Islet of Langerhans (tissue), 1 donor: ENCODE data around the gene PI4KB.
A peak's percentile ranks its signal among the peaks of the same experiment; 100 is the strongest.
"Not testable (repeated sequence)": the region's sequence is repeated elsewhere in the genome, so short reads cannot be mapped to it uniquely, and the experiment has no call there.

Experiments used
- FAIRE-seq: peaks from one replicate; lab custom pipeline; 2011; peaks lifted over from hg19 to GRCh38; lab: Jason Lieb, UNC

PI4KB gene

DNA sequence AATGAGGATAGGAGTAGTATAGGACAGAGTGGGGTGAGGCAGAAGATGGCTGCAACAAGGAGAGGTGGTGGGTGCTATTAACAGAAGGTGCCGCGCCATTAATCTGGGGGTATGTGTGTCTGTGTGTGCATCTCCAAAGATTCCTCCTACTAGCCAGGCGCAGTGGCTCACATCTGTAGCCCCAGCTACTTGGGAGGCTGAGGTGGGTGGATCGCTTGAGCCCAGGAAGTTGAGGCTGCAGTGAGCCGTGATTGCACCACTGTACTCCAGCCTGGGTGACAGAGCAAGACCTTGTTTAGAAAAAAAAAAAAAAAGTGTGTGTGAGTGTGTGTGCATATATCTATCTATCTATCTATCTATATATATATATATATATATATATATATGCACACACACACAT is 51.9 kb downstream of the PI4KB start:
- not testable (repeated sequence) for FAIRE-seq

DNA sequence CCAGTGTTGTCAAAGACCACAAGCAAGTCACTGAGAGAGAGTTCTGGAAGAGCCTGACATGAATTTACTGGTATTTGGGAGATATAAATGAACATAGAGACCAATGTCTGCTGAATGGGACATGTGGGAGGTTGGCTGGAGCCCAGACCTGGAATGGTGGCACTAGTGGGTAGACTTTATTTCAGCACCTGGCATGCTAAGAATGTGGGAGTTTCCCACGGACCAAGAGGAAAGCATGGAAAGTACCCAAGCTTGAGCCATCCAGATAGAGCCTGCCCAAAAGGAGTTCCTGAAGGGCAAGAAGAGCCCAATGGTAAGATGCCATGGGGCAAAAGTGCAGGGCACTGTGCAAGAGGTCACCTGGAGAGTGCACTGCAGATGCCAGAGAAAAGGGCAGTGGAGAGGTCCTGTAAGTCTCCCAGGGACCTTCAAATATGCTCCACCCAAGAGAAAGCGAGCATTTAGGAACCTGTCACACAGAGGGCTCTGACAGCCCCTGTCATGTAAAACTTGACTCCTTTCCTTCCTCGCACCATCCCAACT is 53.2 kb downstream of the PI4KB start:
- no peak for FAIRE-seq

- FAIRE-seq: no peak
Observed at GRCh38 chr1:151267760-151268159, 59.5 kb downstream of the PI4KB start.

GRCh38 chr1:151266821-151267220 is 60.4 kb downstream of the PI4KB start:
- no peak for FAIRE-seq

GRCh38 chr1:151266315-151266714 is 60.9 kb downstream of the PI4KB start:
- FAIRE-seq: no peak

GRCh38 chr1:151265446-151266236 is 61.6 kb downstream of the PI4KB start:
- FAIRE-seq: no peak

- no peak for FAIRE-seq
Observed at GRCh38 chr1:151259351-151259750, 67.9 kb downstream of the PI4KB start.

- FAIRE-seq: no peak
Observed at GRCh38 chr1:151255381-151255780, 71.8 kb downstream of the PI4KB start.

GRCh38 chr1:151254217-151255213 is 72.7 kb downstream of the PI4KB start, which contains the start of gene PSMD4:
Gene PSMD4 (plus strand): TSS chr1:151254734. CDS start chr1:151254783, 49 bp downstream.
- peak; percentile 79 for FAIRE-seq

DNA sequence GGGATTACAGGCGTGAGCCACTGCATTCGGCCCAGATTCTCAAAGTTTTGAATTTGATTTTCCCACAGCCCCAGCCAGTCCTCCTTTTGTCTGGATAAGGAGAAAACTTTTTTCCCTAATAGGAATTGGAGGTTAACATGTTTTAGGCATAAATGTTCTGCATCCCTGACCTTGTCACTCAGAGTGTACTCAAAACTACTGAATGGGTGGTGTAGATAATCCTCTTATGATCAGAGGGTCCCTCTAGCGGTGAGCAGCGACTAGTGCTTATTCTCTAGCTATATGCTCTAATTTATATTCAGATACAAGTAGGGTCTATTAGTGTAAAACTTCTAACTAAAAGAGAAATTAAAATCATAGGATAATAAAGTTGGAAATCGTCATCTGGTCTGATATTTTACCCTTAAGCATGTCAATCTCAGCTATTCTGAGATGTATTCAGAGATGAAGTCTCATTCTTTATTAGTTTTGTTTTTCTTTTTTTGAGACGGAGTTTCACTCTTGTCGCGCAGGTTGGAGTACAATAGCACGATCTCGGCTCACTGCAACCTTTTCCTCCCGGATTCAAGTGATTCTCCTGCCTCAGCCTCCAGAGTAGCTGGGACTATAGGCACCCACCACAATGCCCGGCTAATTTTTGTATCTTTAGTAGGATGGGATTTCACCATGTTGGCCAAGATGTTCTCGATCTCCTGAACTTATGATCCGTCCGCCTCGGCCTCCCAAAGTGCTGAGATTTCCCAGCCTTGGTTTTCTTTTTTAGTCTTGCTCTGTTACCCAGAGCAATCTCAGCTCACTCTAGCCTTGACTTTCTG is 75.4 kb downstream of the PI4KB start:
- FAIRE-seq: no peak

GRCh38 chr1:151246786-151247185 is 80.4 kb downstream of the PI4KB start:
- no peak for FAIRE-seq

- FAIRE-seq: no peak
Observed at GRCh38 chr1:151243683-151244216, 83.5 kb downstream of the PI4KB start.

DNA sequence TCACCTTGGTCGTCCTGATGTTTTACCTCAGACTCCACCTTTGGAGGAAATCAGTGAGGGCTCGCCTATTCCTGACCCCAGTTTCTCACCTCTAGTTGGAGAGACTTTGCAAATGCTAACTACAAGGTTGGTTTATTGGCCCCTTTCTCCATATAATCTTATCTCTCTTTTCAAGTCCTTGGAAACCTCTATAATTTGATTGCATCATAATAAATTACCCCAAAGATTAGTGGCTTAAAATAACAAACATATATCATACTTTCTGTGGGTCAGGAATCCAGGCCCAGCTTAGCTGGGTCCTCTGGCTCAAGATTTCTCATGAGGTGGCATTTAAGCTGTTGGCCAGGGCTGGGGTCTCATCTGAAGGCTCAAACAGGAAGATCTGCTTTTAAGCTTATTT is 84.8 kb downstream of the PI4KB start:
- no peak for FAIRE-seq
